ENCODE results near the gene TRAF3.

Gene TRAF3

DNA sequence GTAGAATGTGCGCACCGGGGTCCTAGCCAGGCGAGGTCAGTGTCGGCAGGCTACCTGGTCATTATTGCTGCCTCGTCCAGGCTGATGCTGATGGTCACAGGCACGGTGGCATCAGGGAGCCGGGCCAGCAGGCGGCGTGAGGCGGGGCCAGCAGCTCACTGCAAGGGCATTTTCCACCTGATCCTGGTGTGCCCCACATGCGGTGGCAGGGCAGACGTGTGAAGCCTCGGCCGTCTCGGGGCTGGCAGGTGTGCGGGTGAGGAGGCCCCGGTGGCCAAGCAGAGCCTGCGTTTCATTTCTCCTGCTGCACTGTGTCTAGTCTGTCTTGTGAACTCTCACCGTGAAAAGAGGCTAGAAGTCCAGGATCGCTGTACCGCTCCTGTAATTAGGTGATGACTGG, 133.2 kb downstream of the TRAF3 start:
- no peak for DNase-seq

- no peak for DNase-seq
Measured at GRCh38 chr14:102911541-102911951, 134.3 kb downstream of the TRAF3 start.

DNA sequence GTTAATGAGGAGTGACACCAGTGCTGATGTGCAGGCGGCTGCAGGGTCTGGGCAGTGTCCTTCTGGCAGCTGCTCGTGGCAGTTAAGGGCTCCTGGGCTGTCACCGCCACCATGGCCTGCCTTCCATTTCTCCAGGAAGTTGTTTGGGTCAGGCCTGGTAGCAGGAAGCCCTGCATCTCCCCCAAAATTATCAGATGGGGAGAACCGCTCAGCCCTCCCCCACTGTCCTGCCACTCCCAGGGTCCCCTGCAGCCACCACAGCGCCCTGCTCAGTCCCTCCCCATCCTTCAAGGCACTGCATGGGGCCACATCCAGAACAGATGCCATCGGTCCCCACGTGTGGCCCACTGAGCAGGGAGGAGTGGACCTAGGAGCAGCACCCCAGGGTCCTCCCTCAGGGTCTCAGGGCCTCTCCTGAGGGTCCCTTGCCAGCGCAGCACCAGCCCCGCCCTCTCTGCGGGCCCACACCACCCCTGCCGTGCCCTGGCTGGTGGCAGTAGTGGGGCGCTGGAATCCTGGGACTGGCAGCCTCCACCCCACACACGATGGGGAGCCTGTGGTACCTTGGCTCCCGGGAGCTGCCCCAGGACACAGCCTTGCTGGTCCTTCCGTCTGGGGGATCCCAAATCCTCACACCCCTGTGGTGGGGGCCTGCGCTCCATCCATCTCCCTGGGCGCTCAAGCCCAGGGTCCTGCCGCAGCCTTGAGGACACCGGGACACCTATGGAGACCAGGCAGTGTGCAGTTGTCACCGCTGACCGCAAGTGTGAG, 134.9 kb downstream of the TRAF3 start:
- no peak for DNase-seq

DNA sequence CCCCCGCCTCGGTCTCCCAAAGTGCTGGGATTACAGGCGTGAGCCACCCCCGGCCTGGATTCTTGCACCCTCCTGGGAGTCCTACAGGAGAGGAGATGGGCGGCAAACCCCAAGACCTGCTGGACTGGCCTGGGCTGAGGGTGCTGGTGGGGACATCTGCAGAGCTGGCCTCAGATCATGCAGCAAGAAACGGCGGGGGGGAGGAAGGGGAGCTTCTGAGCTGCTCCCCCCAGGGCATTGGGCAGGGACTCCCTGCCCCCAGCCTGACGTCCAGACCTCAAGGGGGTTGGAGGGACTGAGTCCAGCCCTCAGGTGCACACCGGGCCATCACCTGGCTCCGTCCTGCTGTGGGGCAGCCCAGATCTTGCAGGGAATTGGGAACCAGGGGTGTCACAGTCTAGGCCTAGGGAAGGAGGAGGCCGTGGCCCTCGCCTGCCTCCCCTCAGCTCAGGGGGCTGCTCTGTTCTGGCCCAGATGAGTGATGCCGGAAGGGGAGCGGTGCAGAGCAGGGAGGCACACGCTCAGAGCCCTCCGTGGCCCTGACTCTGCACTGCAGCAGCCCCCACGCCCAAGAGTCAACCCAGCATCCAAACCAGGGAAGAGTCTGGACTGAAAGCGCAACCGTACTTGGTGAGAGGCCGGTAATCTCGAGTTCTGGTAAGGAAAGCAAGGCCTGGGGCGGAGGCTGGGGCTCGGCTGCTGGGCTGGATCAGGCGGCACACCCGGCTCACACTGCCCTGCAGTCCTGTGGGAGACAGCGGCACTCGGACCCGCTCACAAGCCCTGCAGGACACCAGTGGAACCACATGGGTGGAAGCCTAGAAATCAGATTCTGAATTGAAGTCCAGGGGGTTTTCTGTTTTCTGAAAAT, 136.3 kb downstream of the TRAF3 start:
- DNase-seq: no peak

GRCh38 chr14:102914474-102915291, 137.4 kb downstream of the TRAF3 start:
- no peak for DNase-seq

GRCh38 chr14:102915292-102916110, 138.3 kb downstream of the TRAF3 start:
- no peak for DNase-seq

DNA sequence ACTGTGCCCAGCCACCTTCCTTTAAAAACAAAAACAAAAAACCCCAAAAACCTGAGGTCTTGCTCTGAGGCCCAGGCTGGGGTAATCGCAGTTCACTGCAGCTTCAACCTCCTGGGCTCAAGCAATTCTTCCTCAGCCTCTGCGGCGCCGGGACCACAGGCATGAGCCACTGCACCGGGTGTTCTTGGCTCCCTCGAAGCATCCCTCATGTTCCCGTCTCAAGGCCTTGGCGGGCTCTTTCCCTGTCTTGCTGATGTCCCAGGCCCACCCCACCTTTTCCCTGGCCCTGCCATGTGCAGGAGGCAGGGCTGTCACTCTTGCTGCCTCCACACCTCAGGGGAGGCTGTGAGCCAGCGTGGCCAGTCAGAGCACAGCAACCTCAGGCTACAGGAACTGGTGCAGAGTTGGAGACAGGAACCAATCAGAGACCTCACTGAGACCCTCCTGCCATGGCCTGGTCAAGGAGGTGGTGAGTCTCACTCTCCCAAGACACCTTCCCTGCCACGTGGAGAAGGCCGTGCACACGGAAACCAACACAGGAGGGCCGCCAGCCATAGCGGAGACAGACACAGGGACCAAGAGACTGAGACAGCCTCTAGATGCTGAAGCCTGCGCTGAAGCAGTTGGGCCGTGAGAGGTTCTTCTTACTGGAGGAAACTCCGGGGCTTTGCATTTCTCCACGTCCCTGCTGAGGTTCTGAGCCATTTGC, 139.3 kb downstream of the TRAF3 start:
- DNase-seq: no peak

GRCh38 chr14:102917056-102917385, 139.8 kb downstream of the TRAF3 start:
- DNase-seq: no peak

DNA sequence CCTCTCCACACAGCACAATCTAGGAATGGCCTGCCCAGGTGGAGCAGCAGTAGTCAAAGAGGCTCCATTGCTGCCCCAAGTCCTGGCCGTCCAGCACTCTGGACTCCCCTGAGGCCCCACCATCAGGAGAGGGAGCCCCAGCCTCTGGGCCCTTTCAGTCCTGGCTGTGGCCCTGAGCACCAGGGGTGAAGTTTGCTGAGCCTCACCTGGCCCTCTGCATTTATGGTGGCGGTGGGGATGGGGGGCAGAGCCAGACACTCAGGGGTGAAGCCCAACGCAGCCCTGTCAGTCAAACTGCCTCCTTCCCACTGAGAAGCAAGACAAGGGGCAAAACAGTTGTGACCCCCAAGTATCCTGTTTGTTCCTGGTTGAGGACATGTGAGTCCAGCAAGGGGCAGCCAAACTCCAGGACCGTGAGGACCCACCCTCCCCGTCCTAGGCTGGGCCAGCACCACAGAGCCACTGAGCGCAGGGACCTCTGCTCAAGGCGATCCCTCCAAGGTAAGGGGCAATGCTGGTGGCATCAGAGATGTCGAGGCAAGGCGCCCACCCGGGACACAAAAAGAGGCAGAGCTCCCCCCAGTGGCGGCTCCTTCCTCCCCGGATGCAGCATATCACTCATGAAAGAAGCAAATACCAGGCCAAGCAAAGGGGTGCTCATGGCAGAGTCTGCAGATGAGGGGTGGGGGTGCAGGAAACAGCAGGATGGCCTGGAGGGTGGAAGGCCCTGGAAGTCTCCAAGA, 140.4 kb downstream of the TRAF3 start:
- peak; percentile 27 for DNase-seq

- DNase-seq: no peak
Measured at GRCh38 chr14:102918438-102918837, 141.2 kb downstream of the TRAF3 start.

- no peak for DNase-seq
Measured at GRCh38 chr14:102920273-102920997, 143.2 kb downstream of the TRAF3 start.

- DNase-seq: no peak
Measured at GRCh38 chr14:102920998-102921304, 143.7 kb downstream of the TRAF3 start.

GRCh38 chr14:102922490-102923200, 145.4 kb downstream of the TRAF3 start, which contains the start of gene AMN:
Gene AMN, plus strand, starts transcription at chr14:102922663. Its CDS starts 26 bp downstream, at chr14:102922689.
- no peak for DNase-seq

- DNase-seq: no peak
Measured at GRCh38 chr14:102923201-102923924, 146.1 kb downstream of the TRAF3 start.

DNA sequence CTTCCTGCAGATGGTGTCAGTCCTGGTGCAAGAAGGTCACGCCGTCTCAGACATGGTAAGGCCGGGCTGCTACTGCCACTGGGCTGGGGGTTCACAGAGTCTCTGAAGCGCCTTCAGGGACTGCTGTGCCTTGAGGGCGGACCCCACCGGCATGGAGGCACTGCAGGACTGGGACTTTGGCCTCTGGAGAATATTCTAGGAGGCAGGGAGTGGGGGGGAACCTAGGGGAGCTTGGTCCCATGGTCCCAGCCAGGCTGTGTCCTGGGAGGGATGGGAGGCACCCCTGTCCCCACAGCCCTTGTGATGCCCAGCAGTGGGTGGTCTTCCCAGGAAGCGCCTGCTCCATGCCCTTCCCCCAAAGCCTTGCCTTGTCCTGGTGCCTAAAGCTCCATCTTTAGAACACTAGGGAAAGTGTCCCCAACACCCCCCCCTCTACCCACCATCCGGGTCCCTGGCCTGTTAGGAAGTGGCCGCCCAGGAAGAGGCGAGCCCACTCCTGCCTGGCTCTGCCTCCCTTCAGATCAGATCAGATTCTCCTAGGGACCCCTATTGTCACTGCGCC, 146.8 kb downstream of the TRAF3 start:
- DNase-seq: no peak

- DNase-seq: no peak
Measured at GRCh38 chr14:102924632-102925588, 147.7 kb downstream of the TRAF3 start.

GRCh38 chr14:102925646-102926045, 148.4 kb downstream of the TRAF3 start:
- no peak for DNase-seq

Data from central memory CD4-positive, alpha-beta T cell (primary cell).